Kidney (tissue), 14 donors: Measurements from ENCODE around the gene EPHB4. TPM values are rescaled to one million over a fixed set of nuclear protein-coding genes. Genes with fewer than 3 reads are reported as not detected.
A peak's percentile ranks its signal among the peaks of the same experiment; 100 is the strongest.

Experiments used
- DNase-seq, 5 donors: peaks; one replicate each; pipeline ENCODE4 v3.0.0-alpha.2; 2013 to 2020
- FAIRE-seq: peaks from 2 replicates; lab custom pipeline; 2012; peaks lifted over from hg19 to GRCh38; lab: Jason Lieb, UNC
- H3K27ac ChIP-seq, 2 donors: one replicate each; pipeline ENCODE4 v1.7.0; 2013; ENCODE audit warnings: low read depth in 2 of 2, low read length in 2 of 2, inconsistent platforms in 1 of 2
- H3K27me3 ChIP-seq: one replicate; pipeline ENCODE4 v1.7.1; 2013; ENCODE audit warnings: low read length, inconsistent platforms; ENCODE audit not compliant: control insufficient read depth, insufficient read depth
- H3K36me3 ChIP-seq, 3 donors: one replicate each; pipeline versions ENCODE4 v1.7.0 to v1.7.1; 2013; ENCODE audit warnings: low read length in 3 of 3, control low read depth in 1 of 3, inconsistent platforms in 1 of 3; ENCODE audit not compliant: insufficient read depth in 3 of 3, control insufficient read depth in 2 of 3
- H3K4me1 ChIP-seq, 3 donors: one replicate each; pipeline versions ENCODE4 v1.7.0 to v1.7.1; 2013; ENCODE audit warnings: low read length in 3 of 3, inconsistent platforms in 1 of 3, low read depth in 1 of 3; ENCODE audit not compliant: control insufficient read depth in 2 of 3, insufficient read depth in 2 of 3
- H3K4me3 ChIP-seq, 3 donors: one replicate each; pipeline versions ENCODE4 v1.7.0 to v1.8.1; 2013; ENCODE audit warnings: low read length in 3 of 3, control low read depth in 1 of 3, inconsistent platforms in 1 of 3
- H3K9ac ChIP-seq, 3 donors: one replicate each; pipeline versions ENCODE4 v1.7.0 to v1.7.1; 2013; ENCODE audit warnings: low read length in 3 of 3, control low read depth in 1 of 3, inconsistent platforms in 1 of 3
- H3K9me3 ChIP-seq, 3 donors: one replicate each; pipeline versions ENCODE4 v1.7.0 to v1.7.1; 2013; ENCODE audit warnings: low read length in 3 of 3, control low read depth in 1 of 3, inconsistent platforms in 1 of 3; ENCODE audit not compliant: control insufficient read depth in 2 of 3, insufficient read depth in 1 of 3
- CTCF ChIP-seq: IDR thresholded peaks from 3 replicates; pipeline ENCODE4 v1.5.1; 2012; ENCODE audit warnings: mild to moderate bottlenecking, moderate library complexity, borderline replicate concordance; ENCODE audit not compliant: insufficient read depth; ENCODE audit errors: extremely low read depth
- intact Hi-C: fragments of 100-400 bp; cut with DNase I; formaldehyde crosslinking; loops from one replicate; pipeline ENCODE4 v1.11.1; 2022
- polyA plus RNA-seq: library from polyadenylated mRNA; stranded (reverse); fragments of 350-450 nt; fragmentation: Illumina TruSeq; extraction: RNeasy Lipid Tissue Mini Kit (QIAGEN cat#74804); gene quantifications from one replicate; pipeline ENCODE4 v1.2.3, GENCODE V29; 2014; ENCODE audit warnings: low read depth, low replicate concordance; ENCODE audit not compliant: insufficient read depth
- total RNA-seq: library from RNA; stranded (reverse); fragmentation: NEBNext Ultra II Directional; extraction: Animal tissue kit (Norgen Biotek cat#: 25700); gene quantifications from one replicate; pipeline ENCODE4 v1.2.1, GENCODE V29; 2021
- donor health status: control.
- donor health status: control.
- donor health status: control.
- donor health status: control.
- donor health status: control.
- donor health status: DM: yes; HTN: yes; CAD: no.
- donor health status: Normal renal cell carcinoma (clear cell type).

The EPHB4 gene
- total and polyA plus RNA-seq, 2 donors from 2014 or later = 33.2 to 65.5 TPM

- TF ChIP-seq CTCF = no peak
- intact Hi-C loops = no loop called here
- no peaks in the 10 kb centered on the region for H3K36me3 ChIP-seq
Measured at GRCh38 chr7:100830396-100830795, 3.1 kb upstream of the EPHB4 start.

GRCh38 chr7:100829150-100829716 is 1.9 kb upstream of the EPHB4 start:
- Histone ChIP-seq H3K4me3 (peak overlapping the region in 1 of 3 donors; percentile 79), H3K27me3 (no peaks in the 10 kb centered on the region), H3K36me3 (no peaks in the 10 kb centered on the region), H3K4me1 (peaks cover 0 to 3% (median 0%) of the 10 kb centered on the region in 3 donors), H3K9ac (peak overlapping the region in 1 of 3 donors; percentile 7), H3K9me3 (no peaks in the 10 kb centered on the region), H3K27ac (peak overlapping the region; percentile 65 to 81)
- intact Hi-C loops = no loop called here
- DNase-seq = peak; percentile 24 to 90 (median 63)
- FAIRE-seq = no peak
- no peak for TF ChIP-seq CTCF

More at GRCh38 chr7:100830396-100830795, 3.1 kb upstream of the EPHB4 start:
- no peaks in the 10 kb centered on the region for H3K9me3 ChIP-seq
- H3K4me3 ChIP-seq = no peak overlapping the region
- no peak overlapping the region for H3K9ac ChIP-seq
- peaks cover 0 to 3% (median 0%) of the 10 kb centered on the region in 3 donors for H3K4me1 ChIP-seq
- peak overlapping the region; percentile 33 to 54 for H3K27ac ChIP-seq
- no peak for FAIRE-seq
- H3K27me3 ChIP-seq = no peaks in the 10 kb centered on the region
- DNase-seq = no peak

- no peaks in the 10 kb centered on the region for H3K9me3 ChIP-seq
- H3K9ac ChIP-seq = peak overlapping the region; percentile 67 to 85 (median 74)
- peak overlapping the region; percentile 67 to 87 (median 79) for H3K4me3 ChIP-seq
- H3K4me1 ChIP-seq = peaks cover 0 to 3% (median 0%) of the 10 kb centered on the region in 3 donors
- H3K36me3 ChIP-seq = peaks cover 0 to 7% (median 0%) of the 10 kb centered on the region in 3 donors
- no peaks in the 10 kb centered on the region for H3K27me3 ChIP-seq
- H3K27ac ChIP-seq = peak overlapping the region; percentile 17 to 51
- FAIRE-seq (no peak), DNase-seq (peak; percentile 31 to 85 (median 58))
- intact Hi-C loops = no loop called here
- no peak for TF ChIP-seq CTCF
Measured at GRCh38 chr7:100826514-100827329, 601 bp downstream of the EPHB4 start.
